GM18867 (cell line): ENCODE data around the gene NTMT2.
"Not testable (repeated sequence)": the region's sequence is repeated elsewhere in the genome, so short reads cannot be mapped to it uniquely, and the experiment has no call there.

Source experiments
- ATAC-seq: cut with Tn5 transposase; IDR thresholded peaks from one replicate; pipeline ENCODE4 v1.9.1; 2021; ENCODE audit warnings: mild to moderate bottlenecking, moderate library complexity; ENCODE audit not compliant: unreplicated experiment

Gene NTMT2

DNA sequence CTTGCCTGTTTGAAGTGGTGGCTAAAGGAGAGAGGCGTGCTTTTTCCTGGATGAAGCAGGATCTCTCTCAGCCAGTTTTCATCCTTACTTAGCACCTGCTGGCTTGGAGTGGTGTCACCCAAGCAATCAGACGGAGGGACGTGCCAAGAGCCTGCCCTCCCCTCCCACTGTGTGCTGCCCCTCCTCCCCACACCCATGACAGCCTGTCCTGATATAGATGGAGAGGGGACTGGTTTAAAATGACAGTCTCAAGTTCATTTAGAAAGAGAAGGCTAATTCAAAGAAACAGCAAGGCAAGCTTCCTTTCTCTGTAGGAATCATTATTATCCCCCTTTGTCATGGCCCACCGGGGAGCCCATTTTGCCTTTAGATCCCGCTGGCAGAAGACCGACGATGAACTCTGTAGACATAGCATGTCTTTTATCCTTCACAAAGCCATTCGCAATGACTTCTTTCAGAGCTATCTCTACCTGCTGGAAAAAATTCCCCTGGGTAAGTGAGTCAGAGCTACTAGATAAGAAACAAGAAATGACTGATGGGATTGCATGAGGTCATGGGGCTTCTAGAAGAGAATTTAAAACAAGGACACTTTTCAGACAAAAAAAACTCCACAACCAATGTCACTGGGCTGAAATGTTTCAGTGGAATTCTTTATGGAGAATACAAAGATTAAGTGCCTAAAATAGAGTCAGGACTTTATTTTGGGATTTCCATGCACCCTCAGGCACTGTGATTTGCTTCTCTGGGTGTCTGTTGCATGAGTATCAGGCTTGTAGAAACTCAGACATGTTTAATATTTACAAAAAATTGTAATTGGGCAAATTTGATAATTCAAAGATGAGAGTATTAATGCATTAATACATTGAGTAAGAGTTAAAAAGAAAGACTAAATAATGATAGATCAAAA, at the start of gene NTMT2:
Gene NTMT2, plus strand, starts transcription at position 190 of the 907 bp plus-strand sequence. Its CDS starts 149 bp downstream, at position 339.
- no peak for ATAC-seq

GRCh38 chr1:170095976-170096748, 49.6 kb upstream of the NTMT2 start:
- no peak for ATAC-seq

DNA sequence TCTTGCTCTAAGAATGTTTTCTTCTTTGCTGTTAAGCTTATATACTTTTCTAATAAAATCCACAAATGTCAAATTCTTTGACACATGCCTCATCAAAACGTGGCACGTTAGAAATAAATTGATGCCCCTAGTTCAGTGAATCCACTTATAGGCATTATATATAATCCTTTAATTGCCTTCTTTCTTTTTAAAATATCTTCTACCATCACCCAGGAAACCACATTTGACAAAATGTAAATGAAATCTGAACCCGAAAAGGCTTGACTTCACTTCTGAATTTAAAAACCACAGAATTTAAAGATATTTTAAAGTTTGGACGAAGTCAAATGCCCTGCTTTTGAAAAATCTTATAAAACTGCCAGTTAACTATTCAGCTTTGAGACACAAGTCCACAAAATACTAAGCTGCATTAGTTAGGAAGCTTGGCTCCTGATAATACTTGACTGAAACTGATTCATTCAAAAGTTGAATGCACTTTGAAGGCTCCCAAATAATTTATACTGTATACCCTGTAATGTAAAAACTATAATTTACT, 48.9 kb upstream of the NTMT2 start:
- no peak for ATAC-seq

GRCh38 chr1:170097449-170097948, 48.3 kb upstream of the NTMT2 start:
- ATAC-seq, result no peak

GRCh38 chr1:170113140-170113539, 32.6 kb upstream of the NTMT2 start:
- ATAC-seq, result not testable (repeated sequence)

DNA sequence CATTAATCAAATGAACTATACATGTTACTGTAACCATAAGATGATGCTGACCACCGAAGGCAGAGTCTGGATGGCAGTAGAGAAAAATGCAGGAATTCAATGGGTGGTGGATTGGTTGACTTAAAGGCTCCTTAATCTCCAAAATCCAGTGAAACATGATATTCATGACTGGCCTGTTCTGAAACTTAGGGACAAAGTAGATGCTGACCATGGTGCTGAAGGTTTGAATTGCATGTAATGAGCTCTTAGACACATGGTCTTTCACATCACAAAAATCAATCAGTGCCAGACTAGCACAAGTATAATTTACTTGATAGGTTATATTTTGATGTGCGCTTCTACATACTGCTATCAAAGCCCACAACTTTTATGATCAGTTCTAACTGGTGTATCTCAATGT, 30.9 kb upstream of the NTMT2 start:
- no peak for ATAC-seq

GRCh38 chr1:170122366-170122765, 23.4 kb upstream of the NTMT2 start:
- ATAC-seq, result no peak

DNA sequence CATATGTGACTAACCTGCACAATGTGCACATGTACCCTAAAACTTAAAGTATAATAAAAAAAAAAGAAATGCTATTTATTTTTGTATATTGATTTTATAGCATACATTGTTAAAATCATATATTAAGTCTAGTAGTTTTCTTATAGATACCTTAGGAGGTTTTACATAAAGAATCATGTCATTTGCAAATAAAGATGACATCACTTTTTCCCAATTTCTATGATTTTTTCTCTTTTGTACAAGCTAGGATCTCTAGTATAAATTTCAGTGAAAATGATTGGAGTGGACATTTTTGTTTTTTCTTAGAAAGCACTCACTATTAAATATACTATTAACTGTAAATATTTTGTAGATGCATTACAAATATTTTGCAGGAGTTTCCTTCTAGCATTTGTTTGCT, 20.5 kb upstream of the NTMT2 start:
- ATAC-seq, result no peak

DNA sequence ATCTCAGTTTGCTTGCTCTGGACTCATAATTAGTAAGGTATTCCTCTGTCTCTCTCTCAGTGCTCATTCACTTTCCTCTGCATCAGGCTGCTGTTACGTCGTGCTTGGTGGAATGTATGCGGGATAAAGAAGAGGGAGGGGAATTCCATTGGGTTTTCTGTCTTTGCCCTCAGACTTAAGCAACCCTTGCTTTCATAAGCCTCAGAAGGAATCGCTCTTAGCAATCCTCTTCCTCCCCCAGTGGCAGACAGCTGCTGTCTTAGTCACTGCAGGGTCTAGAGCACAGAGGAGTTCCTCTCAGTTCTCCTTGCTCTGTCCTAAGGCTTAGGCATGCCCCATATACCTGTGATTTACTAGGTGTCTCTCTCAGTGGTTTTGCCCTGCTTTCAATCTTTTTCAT, 19.1 kb upstream of the NTMT2 start:
- peak; percentile 87 for ATAC-seq

- ATAC-seq, result no peak
These were observed 14.3 kb upstream of the NTMT2 start for GRCh38 chr1:170131450-170131849.

DNA sequence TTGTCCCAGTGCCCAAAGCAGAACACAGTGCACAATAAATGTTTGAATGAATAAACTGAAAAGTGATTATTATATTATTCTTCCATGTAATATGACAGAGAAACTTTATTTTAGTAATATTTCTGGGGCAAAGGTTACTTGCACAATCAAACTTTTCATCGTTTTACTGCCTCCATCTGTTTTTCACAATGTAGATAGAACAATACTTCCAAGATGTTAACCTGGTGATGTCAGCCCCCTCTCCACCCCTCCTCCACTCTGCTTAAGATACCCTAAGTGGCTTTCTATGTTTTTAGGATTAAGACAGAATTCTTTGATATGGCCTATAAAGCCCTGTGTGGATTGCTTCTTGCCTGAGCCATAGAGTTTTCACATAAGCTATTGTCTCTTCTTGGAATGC, 13.8 kb upstream of the NTMT2 start:
- no peak for ATAC-seq

DNA sequence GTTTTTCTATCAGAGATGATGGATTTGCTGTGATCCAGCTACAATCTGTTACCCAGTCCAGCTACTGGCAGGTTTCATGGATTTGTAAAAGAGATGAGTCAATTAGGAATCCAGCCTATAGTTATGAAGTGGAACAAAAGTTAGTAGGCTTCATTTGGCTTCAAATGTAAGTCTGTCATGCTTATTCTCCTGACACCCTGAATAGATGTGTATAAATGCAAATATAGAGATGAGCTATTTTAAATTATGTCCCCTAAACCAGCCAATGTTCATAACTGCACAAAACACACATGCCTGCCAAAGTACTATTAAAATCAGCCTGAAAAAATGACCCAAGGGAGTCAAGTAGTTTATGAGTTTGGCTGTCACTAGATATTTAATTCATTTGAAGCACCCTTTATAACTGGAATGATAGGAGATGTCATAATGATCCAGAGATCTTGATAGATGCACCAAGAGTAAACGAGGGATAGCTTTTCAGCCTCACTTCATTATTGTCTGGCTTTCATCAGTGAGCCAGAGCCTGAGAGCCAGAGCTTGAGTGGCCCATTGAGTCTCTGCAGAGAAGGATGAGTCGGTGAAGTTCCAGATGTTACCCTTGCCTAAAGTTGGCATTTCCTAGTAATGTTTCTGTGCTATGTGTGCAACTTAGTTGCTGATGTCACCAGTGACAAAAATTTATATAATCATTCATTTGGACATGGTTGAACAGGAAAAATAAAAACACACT, 11.8 kb upstream of the NTMT2 start:
- no peak for ATAC-seq

GRCh38 chr1:170134521-170134920, 11.2 kb upstream of the NTMT2 start:
- no peak for ATAC-seq

GRCh38 chr1:170140371-170140770, 5.4 kb upstream of the NTMT2 start:
- ATAC-seq, result no peak

DNA sequence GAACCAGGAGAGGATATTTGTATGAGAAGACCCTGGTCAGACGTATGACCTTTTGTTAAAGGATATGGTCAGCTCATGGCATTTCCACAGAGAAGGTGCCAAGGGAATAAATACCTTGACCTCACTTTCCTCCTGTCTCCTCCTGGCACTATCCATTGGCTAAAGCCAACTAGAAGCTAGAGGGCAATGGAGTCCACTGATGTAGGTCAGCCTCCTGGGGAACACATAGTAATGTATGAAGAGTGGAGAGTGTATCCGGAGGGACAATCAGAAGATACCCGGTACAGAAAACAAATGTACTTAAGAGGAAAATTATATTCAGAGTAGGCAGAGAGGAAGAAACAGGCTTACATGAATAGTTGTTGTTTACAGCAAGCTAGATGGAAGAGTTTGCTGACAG, 698 bp upstream of the NTMT2 start:
- ATAC-seq, result no peak

DNA sequence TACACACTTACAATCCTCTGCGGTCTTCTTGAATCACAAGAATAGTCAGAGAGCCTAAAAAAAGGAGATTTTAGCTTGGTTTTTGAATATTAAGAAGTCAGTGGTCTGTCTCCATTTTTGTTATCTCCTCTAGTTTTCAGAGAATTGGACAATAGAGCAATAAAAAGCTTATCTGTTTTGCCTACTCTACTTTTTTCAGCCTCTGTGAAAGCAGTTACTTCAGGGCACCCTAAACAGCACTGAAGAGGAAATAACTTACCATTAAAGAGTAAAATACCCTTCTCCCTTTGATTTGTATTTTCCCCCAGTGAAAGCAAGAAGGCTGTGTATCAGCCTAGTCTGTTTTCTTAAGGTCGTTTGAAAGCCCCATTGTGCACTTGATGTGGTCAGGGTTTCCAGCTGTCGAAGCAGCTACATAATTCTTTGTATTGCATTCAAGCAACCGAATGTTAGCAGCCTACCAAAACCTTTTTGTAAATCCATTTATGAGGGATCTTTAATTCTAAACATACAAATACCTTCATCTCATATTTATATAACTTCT, 1.0 kb downstream of the NTMT2 start:
- no peak for ATAC-seq

DNA sequence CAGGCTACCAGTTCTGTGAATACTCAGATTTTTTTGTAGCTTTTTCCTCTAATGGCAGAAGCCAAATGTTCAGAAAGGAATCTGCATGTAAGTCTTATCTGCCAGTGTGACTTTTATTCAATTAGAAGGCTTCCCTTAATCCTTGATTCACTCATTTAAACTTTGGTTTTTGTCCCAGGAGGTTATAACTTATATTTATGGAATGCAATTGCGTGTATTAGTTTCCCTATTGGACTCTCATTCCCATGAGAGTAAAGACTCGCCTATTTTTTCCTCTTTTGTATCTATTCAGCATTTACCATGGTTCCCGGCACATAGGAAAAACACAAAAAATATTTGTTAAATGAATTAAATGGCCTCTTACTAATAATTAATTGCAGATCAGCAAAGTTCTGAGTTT, 3.5 kb downstream of the NTMT2 start:
- no peak for ATAC-seq

- no peak for ATAC-seq
These were observed 4.3 kb downstream of the NTMT2 start for GRCh38 chr1:170150016-170150415.

DNA sequence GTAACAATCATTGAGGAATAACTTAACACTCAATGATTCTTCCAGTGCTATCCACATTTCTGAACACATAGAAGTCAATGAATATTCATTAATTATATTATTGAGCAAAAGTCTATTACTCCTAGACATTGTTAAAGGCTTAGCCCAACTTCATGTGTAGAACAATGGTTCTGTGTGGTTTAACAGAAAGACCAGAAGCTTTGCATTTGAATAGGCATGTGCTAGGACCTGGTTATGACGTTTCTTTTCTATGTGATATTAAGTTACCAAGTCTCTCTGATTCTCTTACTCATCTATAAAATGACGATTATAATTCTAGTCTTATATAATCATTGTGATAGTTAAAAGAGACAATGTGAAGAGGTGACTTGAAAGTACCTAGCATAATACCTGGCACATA, 5.2 kb downstream of the NTMT2 start:
- ATAC-seq, result no peak

DNA sequence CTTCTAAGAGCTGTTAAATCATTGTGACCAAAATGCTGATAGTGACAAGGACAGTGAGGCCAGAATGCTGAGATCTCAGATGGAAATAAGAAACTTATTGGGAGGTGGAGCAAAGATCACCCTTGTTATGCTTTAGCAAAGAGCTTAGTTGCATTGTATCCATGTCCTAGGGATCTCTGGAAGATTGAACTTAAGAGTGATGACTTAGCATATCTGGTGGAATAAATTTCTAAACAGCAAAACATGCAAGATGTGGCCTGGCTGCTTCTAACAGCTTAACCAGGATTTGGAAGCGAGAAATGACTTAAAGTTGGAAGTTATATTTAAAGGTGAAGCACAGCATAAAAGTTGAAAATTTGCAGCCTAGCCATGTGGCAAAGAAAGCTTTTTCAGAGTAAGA, 7.7 kb downstream of the NTMT2 start:
- ATAC-seq, result no peak

GRCh38 chr1:170155055-170155454, 9.3 kb downstream of the NTMT2 start:
- ATAC-seq, result no peak
